Ovary (tissue), 9 donors: ENCODE measurements around the gene TP53I11. TPM values are rescaled to one million over a fixed set of nuclear protein-coding genes. Genes with fewer than 3 reads are reported as not detected.

ENCODE experiments used
- DNase-seq, 5 donors: peaks; one replicate each; pipeline ENCODE4 v3.0.0-alpha.2; 2019 to 2020
- H3K27ac ChIP-seq, 2 donors: fragments of 200-600 bp; one replicate each; pipeline versions ENCODE4 v1.5.1 to v1.8.0; 2019 to 2022
- H3K27me3 ChIP-seq: fragments of 200-600 bp; one replicate; pipeline ENCODE4 v1.8.0; 2022
- H3K36me3 ChIP-seq: fragments of 200-600 bp; sonication (generic); one replicate; pipeline ENCODE4 v1.5.1; 2019
- H3K4me1 ChIP-seq: one replicate; pipeline ENCODE4 v1.8.1; 2013; ENCODE audit warnings: mild to moderate bottlenecking, moderate library complexity; ENCODE audit not compliant: insufficient read depth
- H3K4me3 ChIP-seq: fragments of 200-600 bp; sonication (generic); one replicate; pipeline ENCODE4 v1.5.1; 2017
- H3K9me3 ChIP-seq, 2 donors: fragments of 200-600 bp in 1 of 2; sonication (generic) in 1 of 2; one replicate each; pipeline versions ENCODE4 v1.5.1 to v1.8.1; 2013 to 2019; ENCODE audit warnings: mild to moderate bottlenecking in 1 of 2, moderate library complexity in 1 of 2
- CTCF ChIP-seq, 3 donors: fragments of 450-650 bp in 2 of 3; fragments of 200-600 bp in 1 of 3; IDR thresholded peaks; one replicate each; pipeline versions ENCODE4 v1.5.1 to v1.8.0; 2016 to 2022; ENCODE audit warnings: antibody characterized with exemption in 3 of 3, mild to moderate bottlenecking in 1 of 3
- EP300 ChIP-seq: sonication (generic); formaldehyde crosslinking; IDR thresholded peaks from one replicate; pipeline ENCODE4 v1.6.1; 2017; ENCODE audit warnings: antibody characterized with exemption
- POLR2A ChIP-seq: fragments of 450-650 bp; IDR thresholded peaks from one replicate; pipeline ENCODE4 v1.6.1; 2017; ENCODE audit warnings: antibody characterized with exemption, mild to moderate bottlenecking, moderate library complexity
- WGBS, 3 donors: extraction: QIAGEN DNeasy Blood & Tissue Kit in 1 of 3; methylation state at CpG; one replicate each; pipeline versions ENCODE4 v1.1.5 to v1.1.7; 2013 to 2017; 5-methylcytosine and 5-hydroxymethylcytosine counted together
- intact Hi-C, 4 donors: fragments of 100-400 bp; cut with DNase I; formaldehyde crosslinking; loops; one replicate each; pipeline versions ENCODE4 v1.11.0 to v1.15.1; 2022 to 2023
- polyA plus RNA-seq, 2 donors: library from polyadenylated mRNA; stranded (reverse); fragments of 200-250 nt in 1 of 2; fragments of 350-450 nt in 1 of 2; fragmentation: Illumina TruSeq in 1 of 2; extraction: RNeasy Lipid Tissue Mini Kit (QIAGEN cat#74804) in 1 of 2; gene quantifications; one replicate each; pipeline ENCODE4 v1.2.3, GENCODE V29; 2013 to 2014
- total RNA-seq, 7 donors: library from RNA; depleted of rRNA in 2 of 7; stranded (reverse); fragments of >200 nt in 2 of 7; fragmentation: NEBNext Ultra II Directional in 3 of 7; extraction: Animal tissue kit (Norgen Biotek cat#: 25700) in 3 of 7; gene quantifications; one replicate each; pipeline versions ENCODE4 v1.1.0 to v1.2.4, GENCODE V29; 2016 to 2023
- donor health status: DM: no; HTN: no; CAD: no; lungs with moderate emphysema.
- donor health status: DM: no; HTN: no; CAD: no.
- donor health status: Bipolar disorder and iron deficiency.
- donor health status: DM: yes; HTN: yes; CAD: no.
- donor health status: DM: no; HTN: no; CAD: no.
- donor health status: DM: yes; HTN: yes; CAD: no.

TP53I11 gene
- total and polyA plus RNA-seq, 9 donors: 9.2 to 51.9 (median 21.8) TPM

DNA sequence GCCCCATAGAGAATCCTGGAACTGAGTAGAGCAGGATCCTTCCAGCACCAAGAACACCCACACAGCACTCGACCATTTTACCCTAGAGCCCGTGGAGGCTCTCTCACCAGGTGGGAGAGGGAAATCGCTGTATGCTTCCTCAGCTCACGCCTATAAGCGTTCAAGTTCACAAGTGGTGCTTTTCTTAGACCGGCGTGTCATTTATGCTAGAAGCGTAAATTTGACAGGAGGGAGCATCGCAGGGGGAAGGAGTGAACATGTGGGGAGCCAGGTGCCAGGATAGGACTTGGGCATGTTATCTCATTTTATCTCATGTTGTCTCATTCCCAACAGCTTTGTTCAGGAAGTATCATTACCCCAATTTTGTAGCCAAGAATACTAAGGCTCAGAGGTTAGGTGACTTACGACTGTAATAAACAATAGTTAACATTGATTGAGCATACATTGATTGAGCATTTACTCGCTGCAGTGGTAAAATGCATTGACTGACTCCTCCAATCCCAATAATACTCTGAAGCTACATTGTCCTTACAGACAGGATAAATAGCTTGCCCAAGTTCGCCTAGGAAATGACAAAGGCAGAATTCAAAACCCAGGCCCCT is 19.1 kb upstream of the TP53I11 start:
- Histone ChIP-seq H3K4me3 (no peak overlapping the region), H3K4me1 (no peaks in the 10 kb centered on the region), H3K9me3 (no peaks in the 10 kb centered on the region), H3K36me3 (no peaks in the 10 kb centered on the region), H3K27me3 (no peaks in the 10 kb centered on the region), H3K27ac (no peak overlapping the region)
- TF ChIP-seq CTCF (IDR thresholded peaks at IDR 0.05) (no peak), EP300 (no peak), POLR2A (no peak)
- DNase-seq: no peak
- WGBS, 3 donors: 85 to 89% (median 88%) methylated on average over 12 of the region's 12 CpGs
- intact Hi-C loops: no loop called here

DNA sequence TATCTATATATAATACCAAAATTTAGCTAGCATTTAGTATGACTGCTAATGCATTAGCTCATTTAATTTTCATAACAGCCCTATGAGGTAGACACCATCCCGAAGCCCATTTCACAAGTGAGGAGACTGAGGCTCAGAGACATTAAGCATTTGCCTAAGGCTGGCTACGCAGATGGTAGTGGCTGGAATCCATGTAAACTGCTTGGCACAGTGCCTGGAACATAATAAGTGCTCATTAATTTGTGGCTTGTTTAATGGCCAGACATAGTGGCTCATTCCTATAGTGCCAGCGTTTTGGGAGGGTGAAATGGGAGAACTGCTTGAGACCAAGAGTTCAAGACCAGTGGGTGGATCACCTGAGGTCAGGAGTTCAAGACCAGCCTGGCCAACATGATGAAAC is 17.8 kb upstream of the TP53I11 start:
- H3K27ac ChIP-seq: no peak overlapping the region
- TF ChIP-seq EP300 (no peak), CTCF (IDR thresholded peaks at IDR 0.05) (no peak), POLR2A (no peak)
- intact Hi-C loops: no loop called here
- H3K4me3 ChIP-seq: no peak overlapping the region
- DNase-seq: no peak
- WGBS, 3 donors: 77 to 87% (median 80%) methylated on average over 3 of the region's 3 CpGs
- H3K27me3 ChIP-seq: no peaks in the 10 kb centered on the region
- no peaks in the 10 kb centered on the region for H3K4me1 ChIP-seq
- no peaks in the 10 kb centered on the region for H3K36me3 ChIP-seq
- H3K9me3 ChIP-seq: no peaks in the 10 kb centered on the region

DNA sequence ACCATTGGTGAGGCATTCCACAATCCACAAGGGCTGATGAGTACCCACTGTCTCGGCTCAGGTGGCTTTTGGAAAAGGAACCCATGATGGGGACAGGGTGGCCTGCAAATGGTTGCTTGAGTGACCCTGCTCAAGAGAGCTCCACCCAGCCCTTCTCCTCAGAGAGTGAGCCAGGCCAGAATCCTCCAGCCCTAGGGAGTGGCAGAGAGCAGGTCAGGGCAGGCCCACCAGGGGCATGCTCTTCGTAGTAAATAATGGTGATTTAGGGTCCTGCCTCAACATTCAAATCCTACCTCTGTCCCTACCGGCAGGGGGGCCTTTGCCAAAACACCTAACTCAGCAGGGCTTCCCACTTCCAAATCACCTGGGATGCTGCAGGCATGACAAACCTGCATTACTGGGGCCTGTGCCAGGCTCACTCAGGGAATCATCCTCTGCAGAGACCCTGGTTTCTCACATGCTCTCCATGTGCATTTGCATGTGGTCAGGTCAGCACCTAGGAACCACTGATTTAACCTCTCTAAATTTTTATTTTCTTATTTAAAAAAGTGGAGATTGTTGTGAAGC is 17.3 kb upstream of the TP53I11 start:
- no peaks in the 10 kb centered on the region for H3K36me3 ChIP-seq
- no peak overlapping the region for H3K27ac ChIP-seq
- DNase-seq: no peak
- H3K9me3 ChIP-seq: no peaks in the 10 kb centered on the region
- no peak overlapping the region for H3K4me3 ChIP-seq
- H3K4me1 ChIP-seq: no peaks in the 10 kb centered on the region
- intact Hi-C loops: no loop called here
- no peak for TF ChIP-seq EP300
- no peak for TF ChIP-seq POLR2A
- no peak for TF ChIP-seq CTCF (IDR thresholded peaks at IDR 0.05)
- no peaks in the 10 kb centered on the region for H3K27me3 ChIP-seq
- WGBS, 3 donors: 88 to 92% (median 90%) methylated on average over 3 of the region's 3 CpGs

DNA sequence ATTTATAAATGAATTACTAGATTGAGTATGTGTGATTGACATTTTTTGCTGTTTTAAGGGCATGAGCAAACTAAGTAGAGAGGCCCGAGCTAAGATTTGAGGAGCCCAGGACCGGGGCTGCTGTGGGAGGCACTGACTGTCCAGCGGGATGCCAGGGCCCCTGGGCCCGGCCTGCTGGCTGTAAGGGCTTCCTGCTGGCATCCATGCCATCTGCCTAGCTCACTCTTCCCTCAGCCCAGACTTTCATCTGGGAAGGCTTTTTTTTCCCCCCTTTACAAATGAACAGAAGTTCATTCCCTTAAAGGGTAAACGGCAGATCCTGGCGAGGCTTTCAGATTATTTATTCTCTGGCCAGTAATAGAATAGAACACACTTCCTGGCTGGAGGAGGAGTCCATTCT is 16.0 kb upstream of the TP53I11 start:
- 61 to 68% (median 65%) methylated on average over 6 of the region's 6 CpGs for WGBS, 3 donors
- Histone ChIP-seq H3K9me3 (no peaks in the 10 kb centered on the region), H3K36me3 (no peaks in the 10 kb centered on the region), H3K27me3 (no peaks in the 10 kb centered on the region), H3K4me3 (no peak overlapping the region), H3K4me1 (no peaks in the 10 kb centered on the region), H3K27ac (no peak overlapping the region)
- TF ChIP-seq POLR2A (no peak), EP300 (no peak), CTCF (IDR thresholded peaks at IDR 0.05) (no peak)
- DNase-seq: no peak
- intact Hi-C loops: no loop called here
